HepG2 (cell line): ENCODE data around the gene KHNYN. TPM values are rescaled to one million over a fixed set of nuclear protein-coding genes. Genes with fewer than 3 reads are reported as not detected.

Source experiments
- BHLHE40 ChIP-seq: IDR thresholded peaks from 2 replicates; pipeline ENCODE4 v1.6.1; 2011; ENCODE audit warnings: low read length, improper control_type of control experiment
- DNMT3B ChIP-seq: conservative IDR thresholded peaks from 2 replicates; pipeline ENCODE4 v1.6.1; 2016; ENCODE audit warnings: missing biosample characterization, control low read depth
- EHMT2 ChIP-seq: fragments of 200-600 bp; sonication (generic); IDR thresholded peaks from 2 replicates; pipeline ENCODE4 v1.7.0; 2017; ENCODE audit warnings: antibody characterized with exemption, low read depth, low read length, borderline replicate concordance
- FOXK2 ChIP-seq: fragments of 450-650 bp; IDR thresholded peaks from 2 replicates; pipeline ENCODE4 v1.6.1; 2016
- JUNB ChIP-seq: sonication (generic); formaldehyde crosslinking; IDR thresholded peaks from 2 replicates; pipeline ENCODE4 v1.8.0; 2022; ENCODE audit warnings: missing genetic modification reagents, mild to moderate bottlenecking, borderline replicate concordance
- NR2C2 ChIP-seq: sonication (generic); formaldehyde crosslinking; IDR thresholded peaks from 2 replicates; pipeline ENCODE4 v1.4.0; 2020; ENCODE audit warnings: missing genetic modification reagents, mild to moderate bottlenecking, moderate library complexity, borderline replicate concordance
- RARG ChIP-seq: sonication (generic); formaldehyde crosslinking; IDR thresholded peaks from 2 replicates; pipeline ENCODE4 v1.4.0; 2020; ENCODE audit warnings: low read depth, mild to moderate bottlenecking, missing genetic modification reagents
- TCF12 ChIP-seq, 2 experiments: fragments of 450-650 bp in 1 of 2; sonication (generic) in 1 of 2; formaldehyde crosslinking in 1 of 2; IDR thresholded peaks; 2 replicates each; pipeline versions ENCODE4 v1.6.1 to v1.8.0; 2017 to 2022; ENCODE audit warnings: antibody characterized with exemption in 1 of 2, mild to moderate bottlenecking in 1 of 2, missing genetic modification reagents in 1 of 2, moderate library complexity in 1 of 2
- ZBTB7A ChIP-seq: sonication (generic); formaldehyde crosslinking; IDR thresholded peaks from 2 replicates; pipeline ENCODE4 v1.8.0; 2022; ENCODE audit warnings: mild to moderate bottlenecking, missing genetic modification reagents
- ZFP37 ChIP-seq: sonication (generic); formaldehyde crosslinking; IDR thresholded peaks from 2 replicates; pipeline ENCODE4 v1.4.0; 2020; ENCODE audit warnings: missing genetic modification reagents, borderline replicate concordance
- ZNF331 ChIP-seq: sonication (generic); formaldehyde crosslinking; IDR thresholded peaks from 2 replicates; pipeline ENCODE4 v1.4.0; 2020; ENCODE audit warnings: missing genetic modification reagents
- ZNF431 ChIP-seq: sonication (generic); formaldehyde crosslinking; IDR thresholded peaks from 2 replicates; pipeline ENCODE4 v1.9.0; 2022; ENCODE audit warnings: missing genetic modification reagents, low read depth, mild to moderate bottlenecking, borderline replicate concordance
- ZNF609 ChIP-seq: sonication (generic); formaldehyde crosslinking; IDR thresholded peaks from 2 replicates; pipeline ENCODE4 v1.4.0; 2020; ENCODE audit warnings: mild to moderate bottlenecking, missing genetic modification reagents, borderline replicate concordance
- ZNF652 ChIP-seq: IDR thresholded peaks from 2 replicates; pipeline ENCODE4 v1.6.1; 2016; ENCODE audit warnings: low read depth, borderline replicate concordance
- ZNF709 ChIP-seq: sonication (generic); formaldehyde crosslinking; IDR thresholded peaks from 2 replicates; pipeline ENCODE4 v1.5.0; 2020; ENCODE audit warnings: mild to moderate bottlenecking, missing genetic modification reagents
- ZNF720 ChIP-seq: sonication (generic); formaldehyde crosslinking; IDR thresholded peaks from 2 replicates; pipeline ENCODE4 v1.4.0; 2020; ENCODE audit warnings: missing genetic modification reagents
- polyA plus RNA-seq, 8 experiments: library from polyadenylated mRNA; depleted of rRNA in 3 of 8; stranded (reverse) in 7 of 8; unstranded in 1 of 8; fragments of >200 nt; fragmentation: Illumina TruSeq in 4 of 8; extraction: Trizol in 4 of 8; gene quantifications; 2 replicates each; pipeline versions ENCODE4 v1.2.1 to v1.2.3, GENCODE V29; 2011 to 2016; ENCODE audit warnings: low read depth in 4 of 8, missing spikeins in 1 of 8, mixed read lengths in 1 of 8; ENCODE audit not compliant: insufficient read depth in 1 of 8
- total RNA-seq, 5 experiments: library from RNA; depleted of rRNA; stranded (reverse); fragments of >200 nt; fragmentation: Illumina TruSeq; extraction: Trizol; gene quantifications; 2 replicates each; pipeline ENCODE4 v1.2.3, GENCODE V29; 2016; ENCODE audit warnings: low read depth in 1 of 5
- TF ChIP-seq, protein P1 (sequence below), 2 experiments: fragments of 450-650 bp in 1 of 2; sonication (generic) in 1 of 2; formaldehyde crosslinking; IDR thresholded peaks; 2 replicates each; pipeline versions ENCODE4 v1.5.0 to v1.8.0; 2020 to 2022; ENCODE audit warnings: mild to moderate bottlenecking in 1 of 2, missing genetic modification reagents in 1 of 2
- TF ChIP-seq, protein P2 (sequence below): sonication (generic); formaldehyde crosslinking; IDR thresholded peaks from 2 replicates; pipeline ENCODE4 v1.4.0; 2020; ENCODE audit warnings: missing genetic modification reagents

Gene KHNYN
- total and polyA plus RNA-seq, 2 of the 13 experiments (the other 11 are each of a cell fraction or from before 2014, with no cell fraction given), result 52.8 to 75.7 TPM

DNA sequence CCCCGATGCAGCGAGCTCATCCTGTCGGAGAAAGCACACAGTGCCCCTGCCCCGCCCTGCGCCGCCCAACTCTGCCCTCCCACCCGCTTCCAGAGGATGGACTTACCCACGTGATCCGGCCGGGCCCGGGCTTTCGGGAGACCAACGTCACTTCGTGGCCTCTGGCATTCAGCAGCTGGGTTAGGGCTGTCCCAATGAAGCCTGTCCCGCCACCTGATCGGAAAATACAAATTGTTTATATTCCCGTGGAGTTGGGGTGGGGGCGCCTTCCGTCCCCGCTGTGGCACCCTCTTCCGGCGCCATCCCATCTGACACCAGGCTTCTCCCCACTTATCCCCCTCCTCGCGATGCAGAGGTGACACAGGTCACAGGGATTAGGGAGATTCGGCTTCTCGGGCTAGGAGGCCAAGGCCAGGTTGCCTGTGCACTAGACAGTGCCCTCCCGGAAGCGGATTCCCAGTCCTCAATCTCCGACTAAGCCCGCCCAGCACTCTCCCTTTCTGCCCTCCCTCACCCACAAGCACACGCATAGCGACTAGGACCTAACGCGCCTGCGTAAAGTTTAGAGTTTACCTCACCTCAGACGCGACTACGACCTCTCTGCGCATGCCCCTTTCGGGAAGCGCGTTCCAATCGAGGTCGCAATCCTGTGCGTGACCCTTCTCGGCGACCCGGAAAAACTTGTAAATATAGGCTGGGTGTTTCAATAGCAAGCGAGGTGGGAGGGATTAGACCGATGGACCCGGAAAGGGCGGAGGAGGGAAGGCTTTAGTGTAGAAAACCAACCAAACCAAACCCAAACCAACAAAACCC lies 12.7 kb downstream of the KHNYN start, which contains the start of gene SDR39U1 (continued):
- peak; percentile 87; the same call in 1 of the 2 replicates for TF ChIP-seq EHMT2
- TF ChIP-seq RARG (CRISPR knock-in tag), result no peak
- peak; percentile 98 for TF ChIP-seq ZNF331
- TF ChIP-seq ZNF609 (CRISPR knock-in tag), result peak; percentile 75; the same call in 1 of the 2 replicates
- no peak for TF ChIP-seq TCF12 (IDR thresholded peaks at IDR 0.05)
- TF ChIP-seq TCF12 (CRISPR knock-in tag; IDR thresholded peaks at IDR 0.05), result peak; percentile 98; the same call in 1 of the 2 replicates
- no peak; the same call in none of the 2 replicates for TF ChIP-seq ZBTB7A
- TF ChIP-seq ZNF431 (CRISPR knock-in tag), result 0 out of 2 replicates have a peak, but pooled peaks have one; percentile 95
- TF ChIP-seq ZFP37 (CRISPR knock-in tag), result peak; percentile 4
- no peak; the same call in 1 of the 2 replicates for TF ChIP-seq JUNB (CRISPR knock-in tag)
- TF ChIP-seq ZNF709 (CRISPR knock-in tag), result peak; percentile 99
- TF ChIP-seq, protein P1, sequence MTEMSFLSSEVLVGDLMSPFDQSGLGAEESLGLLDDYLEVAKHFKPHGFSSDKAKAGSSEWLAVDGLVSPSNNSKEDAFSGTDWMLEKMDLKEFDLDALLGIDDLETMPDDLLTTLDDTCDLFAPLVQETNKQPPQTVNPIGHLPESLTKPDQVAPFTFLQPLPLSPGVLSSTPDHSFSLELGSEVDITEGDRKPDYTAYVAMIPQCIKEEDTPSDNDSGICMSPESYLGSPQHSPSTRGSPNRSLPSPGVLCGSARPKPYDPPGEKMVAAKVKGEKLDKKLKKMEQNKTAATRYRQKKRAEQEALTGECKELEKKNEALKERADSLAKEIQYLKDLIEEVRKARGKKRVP (CRISPR knock-in tag; IDR thresholded peaks at IDR 0.05), result peak in 1 of 2 experiments; percentile 76; a peak in 1 of 4 replicates
- TF ChIP-seq FOXK2, result peak; percentile 98
- TF ChIP-seq ZNF720 (CRISPR knock-in tag), result peak; percentile 76; the same call in 1 of the 2 replicates
- TF ChIP-seq NR2C2 (CRISPR knock-in tag), result peak; percentile 100
- TF ChIP-seq ZNF652 (CRISPR knock-in tag), result no peak
- peak; percentile 24; the same call in 1 of the 2 replicates for TF ChIP-seq BHLHE40
- TF ChIP-seq DNMT3B (CRISPR knock-in tag), result peak; percentile 97
- TF ChIP-seq, protein P2, sequence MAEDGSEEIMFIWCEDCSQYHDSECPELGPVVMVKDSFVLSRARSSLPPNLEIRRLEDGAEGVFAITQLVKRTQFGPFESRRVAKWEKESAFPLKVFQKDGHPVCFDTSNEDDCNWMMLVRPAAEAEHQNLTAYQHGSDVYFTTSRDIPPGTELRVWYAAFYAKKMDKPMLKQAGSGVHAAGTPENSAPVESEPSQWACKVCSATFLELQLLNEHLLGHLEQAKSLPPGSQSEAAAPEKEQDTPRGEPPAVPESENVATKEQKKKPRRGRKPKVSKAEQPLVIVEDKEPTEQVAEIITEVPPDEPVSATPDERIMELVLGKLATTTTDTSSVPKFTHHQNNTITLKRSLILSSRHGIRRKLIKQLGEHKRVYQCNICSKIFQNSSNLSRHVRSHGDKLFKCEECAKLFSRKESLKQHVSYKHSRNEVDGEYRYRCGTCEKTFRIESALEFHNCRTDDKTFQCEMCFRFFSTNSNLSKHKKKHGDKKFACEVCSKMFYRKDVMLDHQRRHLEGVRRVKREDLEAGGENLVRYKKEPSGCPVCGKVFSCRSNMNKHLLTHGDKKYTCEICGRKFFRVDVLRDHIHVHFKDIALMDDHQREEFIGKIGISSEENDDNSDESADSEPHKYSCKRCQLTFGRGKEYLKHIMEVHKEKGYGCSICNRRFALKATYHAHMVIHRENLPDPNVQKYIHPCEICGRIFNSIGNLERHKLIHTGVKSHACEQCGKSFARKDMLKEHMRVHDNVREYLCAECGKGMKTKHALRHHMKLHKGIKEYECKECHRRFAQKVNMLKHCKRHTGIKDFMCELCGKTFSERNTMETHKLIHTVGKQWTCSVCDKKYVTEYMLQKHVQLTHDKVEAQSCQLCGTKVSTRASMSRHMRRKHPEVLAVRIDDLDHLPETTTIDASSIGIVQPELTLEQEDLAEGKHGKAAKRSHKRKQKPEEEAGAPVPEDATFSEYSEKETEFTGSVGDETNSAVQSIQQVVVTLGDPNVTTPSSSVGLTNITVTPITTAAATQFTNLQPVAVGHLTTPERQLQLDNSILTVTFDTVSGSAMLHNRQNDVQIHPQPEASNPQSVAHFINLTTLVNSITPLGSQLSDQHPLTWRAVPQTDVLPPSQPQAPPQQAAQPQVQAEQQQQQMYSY, result peak; percentile 67; the same call in 1 of the 2 replicates
